Fibroblast of lung (primary cell): ENCODE data around the gene NMT1. TPM values are rescaled to one million over a fixed set of nuclear protein-coding genes. Genes with fewer than 3 reads are reported as not detected.

Source experiments
- DNase-seq, 2 donors: peaks; one replicate each; pipeline versions ENCODE4 v3.0.0 to v3.0.0-alpha.2; 2010; ENCODE audit warnings: low read depth in 2 of 2
- H2AFZ ChIP-seq: 2 replicates; pipeline ENCODE4 v1.5.1; 2012; ENCODE audit warnings: low read length, control low read depth, inconsistent platforms
- H3K27ac ChIP-seq: 2 replicates; pipeline ENCODE4 v1.5.1; 2011; ENCODE audit warnings: low read length, control low read depth; ENCODE audit not compliant: insufficient read depth
- H3K27me3 ChIP-seq: 2 replicates; pipeline ENCODE4 v1.5.1; 2011; ENCODE audit warnings: mild to moderate bottlenecking, low read length; ENCODE audit not compliant: control insufficient read depth, insufficient read depth
- H3K36me3 ChIP-seq: 2 replicates; pipeline ENCODE4 v1.5.1; 2011; ENCODE audit warnings: low read length; ENCODE audit not compliant: control insufficient read depth, insufficient read depth
- H3K4me1 ChIP-seq: 2 replicates; pipeline ENCODE4 v1.5.1; 2011; ENCODE audit warnings: low read length; ENCODE audit not compliant: control insufficient read depth, insufficient read depth; ENCODE audit errors: extremely low read depth
- H3K4me2 ChIP-seq: 2 replicates; pipeline ENCODE4 v1.5.1; 2011; ENCODE audit warnings: low read length, control low read depth; ENCODE audit not compliant: insufficient read depth; ENCODE audit errors: extremely low read depth
- H3K4me3 ChIP-seq, 4 experiments: fragments of 200-600 bp in 1 of 4; sonication (generic) in 1 of 4; replicated peaks in 1 of 4; 2 replicates each; pipeline ENCODE4 v1.5.1; 2011 to 2016; ENCODE audit warnings: low read length in 4 of 4, low read depth in 3 of 4, mild to moderate bottlenecking in 3 of 4, control low read depth in 2 of 4, inconsistent platforms in 1 of 4, mixed read lengths in 1 of 4; ENCODE audit not compliant: insufficient read depth in 1 of 4; ENCODE audit errors: control extremely low read depth in 1 of 4
- H3K79me2 ChIP-seq: 2 replicates; pipeline ENCODE4 v1.5.1; 2012; ENCODE audit warnings: mild to moderate bottlenecking, low read length, inconsistent platforms; ENCODE audit not compliant: control insufficient read depth, insufficient read depth
- H3K9ac ChIP-seq: 2 replicates; pipeline ENCODE4 v1.5.1; 2011; ENCODE audit warnings: mild to moderate bottlenecking, low read length, control low read depth; ENCODE audit not compliant: insufficient read depth
- H3K9me3 ChIP-seq: 2 replicates; pipeline ENCODE4 v1.5.1; 2012; ENCODE audit warnings: low read depth, low read length; ENCODE audit not compliant: control insufficient read depth, insufficient read depth
- H4K20me1 ChIP-seq: 2 replicates; pipeline ENCODE4 v1.5.1; 2011; ENCODE audit warnings: low read length; ENCODE audit not compliant: control insufficient read depth, insufficient read depth; ENCODE audit errors: extremely low read depth
- CTCF ChIP-seq, 2 donors: IDR thresholded peaks in 1 of 2; conservative IDR thresholded peaks in 1 of 2; 1 replicate in 1 of 2; 2 replicates in 1 of 2; pipeline ENCODE4 v1.5.1; 2011 to 2012; ENCODE audit warnings: low read length in 2 of 2, control low read depth in 1 of 2, inconsistent platforms in 1 of 2, low read depth in 1 of 2, mild to moderate bottlenecking in 1 of 2
- EZH2 ChIP-seq: IDR thresholded peaks from 2 replicates; pipeline ENCODE4 v1.5.1; 2012; ENCODE audit warnings: low read length, control low read depth, mild to moderate bottlenecking; ENCODE audit errors: missing control alignments
- polyA plus RNA-seq, 2 donors: library from polyadenylated mRNA; depleted of rRNA in 1 of 2; stranded (reverse) in 1 of 2; unstranded in 1 of 2; fragments of >200 nt; gene quantifications; 2 replicates each; pipeline ENCODE4 v1.2.1, GENCODE V29; 2011 to 2012; ENCODE audit warnings: missing spikeins in 1 of 2
- total RNA-seq: library from RNA; depleted of rRNA; stranded (reverse); fragments of >200 nt; gene quantifications from 2 replicates; pipeline ENCODE4 v1.2.1, GENCODE V29; 2014

The NMT1 gene
- total and polyA plus RNA-seq, 2 donors (not counting 1 experiment from before 2014, with no cell fraction given) = 46.2 to 124 TPM

- Histone ChIP-seq H3K27me3 (no peaks in the 10 kb centered on the region), H3K9ac (no peak overlapping the region), H3K36me3 (peaks cover under 1% of the 10 kb centered on the region), H3K4me2 (no peak overlapping the region), H3K4me3 (no peak overlapping the region), H2AFZ (no peak overlapping the region), H3K79me2 (peaks cover 22% of the 10 kb centered on the region), H4K20me1 (no peaks in the 10 kb centered on the region), H3K27ac (no peak overlapping the region), H3K4me1 (peaks cover 26% of the 10 kb centered on the region), H3K9me3 (no peaks in the 10 kb centered on the region)
- DNase-seq = no peak
- no peak for TF ChIP-seq CTCF (conservative IDR thresholded peaks at IDR 0.05 in 1 of 2, IDR thresholded peaks at IDR 0.05 in 1 of 2; ENCODE audit: low read depth in 1 of 2, low read length in 2 of 2)
Observed at GRCh38 chr17:45125509-45125908, 64.4 kb downstream of the NMT1 start.

GRCh38 chr17:45127207-45127547 is 66.1 kb downstream of the NMT1 start:
- Histone ChIP-seq H3K9me3 (no peaks in the 10 kb centered on the region), H2AFZ (no peak overlapping the region), H3K4me3 (no peak overlapping the region), H3K4me2 (peak overlapping the region; percentile 44), H4K20me1 (no peaks in the 10 kb centered on the region), H3K27ac (peak overlapping the region; percentile 49), H3K27me3 (no peaks in the 10 kb centered on the region), H3K4me1 (peaks cover 32% of the 10 kb centered on the region), H3K79me2 (peaks cover 33% of the 10 kb centered on the region), H3K36me3 (peaks cover 2% of the 10 kb centered on the region), H3K9ac (no peak overlapping the region)
- no peak for DNase-seq
- TF ChIP-seq CTCF (conservative IDR thresholded peaks at IDR 0.05 in 1 of 2, IDR thresholded peaks at IDR 0.05 in 1 of 2; ENCODE audit: low read depth in 1 of 2, low read length in 2 of 2) = no peak
- TF ChIP-seq EZH2 = no peak

- peaks cover 2% of the 10 kb centered on the region for H3K36me3 ChIP-seq
- H3K79me2 ChIP-seq = peaks cover 33% of the 10 kb centered on the region
- no peaks in the 10 kb centered on the region for H3K9me3 ChIP-seq
- H4K20me1 ChIP-seq = no peaks in the 10 kb centered on the region
- H3K4me3 ChIP-seq = no peak overlapping the region
- DNase-seq = peak in 1 of 2 donors; percentile 72
- H3K27ac ChIP-seq = peak overlapping the region; percentile 49
- H3K4me2 ChIP-seq = peak overlapping the region; percentile 44
- no peak overlapping the region for H2AFZ ChIP-seq
- no peak overlapping the region for H3K9ac ChIP-seq
- H3K27me3 ChIP-seq = no peaks in the 10 kb centered on the region
- no peak for TF ChIP-seq EZH2
- no peak for TF ChIP-seq CTCF (conservative IDR thresholded peaks at IDR 0.05 in 1 of 2, IDR thresholded peaks at IDR 0.05 in 1 of 2; ENCODE audit: low read depth in 1 of 2, low read length in 2 of 2)
- H3K4me1 ChIP-seq = peaks cover 32% of the 10 kb centered on the region
Observed at GRCh38 chr17:45127548-45128300, 66.6 kb downstream of the NMT1 start.
